Measurements from ENCODE around the gene SOS1.

- TF ChIP-seq CTCF (IDR thresholded peaks at IDR 0.05): no peak
- no peak for TF ChIP-seq REST (IDR thresholded peaks at IDR 0.05; ENCODE audit: insufficient read depth in 1 of 2, low read depth in 2 of 2, low read length in 1 of 2)
- TF ChIP-seq SIN3A (IDR thresholded peaks at IDR 0.05; ENCODE audit: borderline replicate concordance, insufficient read depth, low read depth, low read length): no peak
Observed at GRCh38 chr2:38991899-38992298, 129.0 kb downstream of the SOS1 start.

All from Panc1 (cell line).